Tibial nerve (tissue), 3 donors: ENCODE results near the gene EDN1.

Experiments
- CTCF ChIP-seq, 5 experiments: fragments of 200-600 bp in 3 of 5; fragments of 450-650 bp in 2 of 5; sonication (generic) in 3 of 5; IDR thresholded peaks; one replicate each; pipeline ENCODE4 v1.5.1; 2016 to 2019; ENCODE audit warnings: antibody characterized with exemption in 5 of 5, mild to moderate bottlenecking in 3 of 5, moderate library complexity in 2 of 5
- POLR2A ChIP-seq, 2 donors: fragments of 450-650 bp; IDR thresholded peaks; one replicate each; pipeline ENCODE4 v1.6.1; 2017; ENCODE audit warnings: antibody characterized with exemption in 2 of 2, mild to moderate bottlenecking in 2 of 2, moderate library complexity in 2 of 2

- TF ChIP-seq CTCF (IDR thresholded peaks at IDR 0.05), result no peak
- no peak for TF ChIP-seq POLR2A (IDR thresholded peaks at IDR 0.05)
These were observed 6.1 kb downstream of the EDN1 start for GRCh38 chr6:12296255-12296573.
